Activated CD8-positive, alpha-beta T cell treated with anti-CD3 and anti-CD28 coated beads for 36 hours (primary cell): ENCODE data around the gene FBXO7. TPM values are rescaled to one million over a fixed set of nuclear protein-coding genes. Genes with fewer than 3 reads are reported as not detected.
A peak's percentile ranks its signal among the peaks of the same experiment; 100 is the strongest.

Experiments used
- ATAC-seq: fragments of 200-7000 bp; cut with Tn5 transposase; one replicate; pipeline ENCODE4 v1.10.0; 2021; ENCODE audit warnings: mild to moderate bottlenecking, moderate library complexity
- CTCF ChIA-PET: fragments of 350-600 bp; sonication (Branson Sonifier 250); formaldehyde crosslinking; loops from one replicate; lab custom pipeline; 2021; ENCODE audit warnings: antibody characterized with exemption; lab: Charles Lee
- POLR2A ChIA-PET: fragments of 350-600 bp; sonication (Branson Sonifier 250); formaldehyde crosslinking; loops from one replicate; lab custom pipeline; 2021; ENCODE audit warnings: antibody characterized with exemption; lab: Charles Lee
- DNase-seq: peaks from one replicate; pipeline ENCODE4 v3.0.0-alpha.2; 2020
- H3K27ac Mint-ChIP-seq: one replicate; pipeline ENCODE4 v1.8.0; 2021; ENCODE audit warnings: mild to moderate bottlenecking, mixed read lengths
- H3K27me3 Mint-ChIP-seq: one replicate; pipeline ENCODE4 v1.8.0; 2021; ENCODE audit warnings: mixed read lengths
- H3K36me3 Mint-ChIP-seq: one replicate; pipeline ENCODE4 v1.8.0; 2021; ENCODE audit warnings: low read depth, mixed read lengths
- H3K4me1 Mint-ChIP-seq: one replicate; pipeline ENCODE4 v1.8.0; 2021; ENCODE audit warnings: low read depth, mixed read lengths
- H3K4me3 Mint-ChIP-seq: one replicate; pipeline ENCODE4 v1.8.0; 2021; ENCODE audit warnings: mild to moderate bottlenecking, moderate library complexity, mixed read lengths
- H3K9me3 Mint-ChIP-seq: one replicate; pipeline ENCODE4 v1.8.0; 2021; ENCODE audit warnings: mixed read lengths
- CTCF ChIP-seq: fragments of 200-600 bp; IDR thresholded peaks from one replicate; pipeline ENCODE4 v1.8.0; 2022; ENCODE audit warnings: antibody characterized with exemption, mild to moderate bottlenecking
- intact Hi-C: fragments of 100-400 bp; cut with micrococcal nuclease; formaldehyde crosslinking; loops from one replicate; pipeline ENCODE4 v1.10.0; 2022
- total RNA-seq, 2 experiments: library from RNA; stranded (reverse); gene quantifications; one replicate each; pipeline ENCODE4 v1.2.3, GENCODE V29; 2021

FBXO7 gene
- total RNA-seq, 2 experiments from 2014 or later: 77.2 to 78.1 TPM

- no peak for TF ChIP-seq CTCF
- ChIA-PET POLR2A (interaction anchor here (2.1 kb wide), 1 partner anchor 11 kb away, joined by 8 read pairs; the partner anchor contains the start of gene FBXO7), CTCF (interaction anchor here (1.2 kb wide), 1 partner anchor 42 kb away, joined by 3 read pairs; no protein-coding TSS in a partner anchor)
- Mint-ChIP-seq H3K27me3 (no peaks in the 10 kb centered on the region), H3K4me3 (no peak overlapping the region), H3K4me1 (peaks cover 12% of the 10 kb centered on the region), H3K27ac (no peak overlapping the region), H3K9me3 (no peaks in the 10 kb centered on the region), H3K36me3 (peaks cover 42% of the 10 kb centered on the region)
- ATAC-seq (no peak), DNase-seq (no peak)
- intact Hi-C loops: no loop called here
These were observed 12.2 kb downstream of the FBXO7 start for GRCh38 chr22:32486656-32487390.

- DNase-seq (no peak), ATAC-seq (no peak)
- Mint-ChIP-seq H3K27ac (no peak overlapping the region), H3K36me3 (peaks cover 43% of the 10 kb centered on the region), H3K4me3 (no peak overlapping the region), H3K9me3 (no peaks in the 10 kb centered on the region), H3K27me3 (no peaks in the 10 kb centered on the region), H3K4me1 (peaks cover 6% of the 10 kb centered on the region)
- intact Hi-C loops: no loop called here
- CTCF ChIA-PET: interaction anchor here (1.2 kb wide), 1 partner anchor 41 kb away, joined by 3 read pairs; no protein-coding TSS in a partner anchor
- POLR2A ChIA-PET: no interaction called here
- no peak for TF ChIP-seq CTCF
These were observed 12.8 kb downstream of the FBXO7 start for GRCh38 chr22:32487461-32487860.

- intact Hi-C loops: no loop called here
- peaks cover 53% of the 10 kb centered on the region for H3K36me3 Mint-ChIP-seq
- no peak for TF ChIP-seq CTCF
- peaks cover 6% of the 10 kb centered on the region for H3K4me1 Mint-ChIP-seq
- ChIA-PET POLR2A (interaction anchor here (1.0 kb wide), 1 partner anchor 8 kb away, joined by 4 read pairs; no protein-coding TSS in a partner anchor), CTCF (interaction anchor here (1.2 kb wide), 1 partner anchor 307 kb away, joined by 3 read pairs; no protein-coding TSS in a partner anchor)
- no peak overlapping the region for H3K27ac Mint-ChIP-seq
- no peaks in the 10 kb centered on the region for H3K9me3 Mint-ChIP-seq
- ATAC-seq: no peak
- DNase-seq: no peak
- H3K27me3 Mint-ChIP-seq: no peaks in the 10 kb centered on the region
- no peak overlapping the region for H3K4me3 Mint-ChIP-seq
These were observed 14.8 kb downstream of the FBXO7 start for GRCh38 chr22:32489377-32489776.

- Mint-ChIP-seq H3K36me3 (peaks cover 55% of the 10 kb centered on the region), H3K27me3 (no peaks in the 10 kb centered on the region)
These were observed 15.7 kb downstream of the FBXO7 start for GRCh38 chr22:32490279-32490678.

More at GRCh38 chr22:32490279-32490678, 15.7 kb downstream of the FBXO7 start:
- no peak for TF ChIP-seq CTCF
- H3K9me3 Mint-ChIP-seq: no peaks in the 10 kb centered on the region
- intact Hi-C loops: no loop called here
- CTCF ChIA-PET: interaction anchor here (1.4 kb wide), 1 partner anchor 520 kb away, joined by 3 read pairs; no protein-coding TSS in a partner anchor
- H3K4me1 Mint-ChIP-seq: peaks cover 6% of the 10 kb centered on the region
- no peak for DNase-seq
- POLR2A ChIA-PET: interaction anchor here (0.7 to 1.0 kb wide), 2 partner anchors 9 to 79 kb away, joined by 3 to 4 read pairs; no protein-coding TSS in a partner anchor
- ATAC-seq: no peak
- H3K4me3 Mint-ChIP-seq: no peak overlapping the region
- H3K27ac Mint-ChIP-seq: peak overlapping the region; percentile 53
